Astrocyte (in vitro differentiated cells and primary cell): Measurements from ENCODE around the gene FUT8.
"Not testable (repeated sequence)": the region's sequence is repeated elsewhere in the genome, so short reads cannot be mapped to it uniquely, and the experiment has no call there.

Experiments
- CTCF ChIP-seq: IDR thresholded peaks from 2 replicates; pipeline ENCODE4 v1.5.1; 2011; ENCODE audit warnings: low read depth, mild to moderate bottlenecking, inconsistent platforms, low read length, moderate library complexity; ENCODE audit not compliant: insufficient read depth
- EZH2 ChIP-seq: IDR thresholded peaks from 2 replicates; pipeline ENCODE4 v1.6.1; 2012; ENCODE audit warnings: mild to moderate bottlenecking, low read length, inconsistent platforms; ENCODE audit not compliant: insufficient read depth

GRCh38 chr14:65467926-65468325 lies 55.4 kb downstream of the FUT8 start:
- not testable (repeated sequence) for TF ChIP-seq CTCF, EZH2
